ENCODE results near the gene MISP.

The MISP gene

GRCh38 chr19:747432-748273, 3.3 kb upstream of the MISP start:
- no peak for DNase-seq

- no peak for DNase-seq
Observed at GRCh38 chr19:748274-748598, 2.7 kb upstream of the MISP start.

DNA sequence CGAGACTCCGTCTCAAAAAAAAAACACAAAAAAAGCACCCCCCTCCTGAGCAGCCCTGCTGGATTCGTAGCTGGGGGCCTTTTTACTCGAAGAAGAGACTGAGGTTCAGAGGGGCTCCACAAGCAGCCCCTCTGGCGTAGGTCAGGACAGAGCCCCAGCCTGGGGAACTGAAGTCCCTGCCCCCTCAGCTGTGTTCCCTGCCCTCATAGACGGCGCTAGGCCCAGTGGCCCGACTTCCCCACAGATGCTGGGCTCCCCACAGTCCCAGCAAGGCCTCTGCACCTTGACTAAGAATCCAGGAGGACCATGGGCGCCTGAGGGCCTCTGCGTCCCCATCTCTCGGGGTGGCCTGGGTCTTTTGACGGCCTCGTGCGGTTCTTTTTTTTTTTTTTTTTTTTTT, 1.1 kb upstream of the MISP start:
- DNase-seq = no peak

DNA sequence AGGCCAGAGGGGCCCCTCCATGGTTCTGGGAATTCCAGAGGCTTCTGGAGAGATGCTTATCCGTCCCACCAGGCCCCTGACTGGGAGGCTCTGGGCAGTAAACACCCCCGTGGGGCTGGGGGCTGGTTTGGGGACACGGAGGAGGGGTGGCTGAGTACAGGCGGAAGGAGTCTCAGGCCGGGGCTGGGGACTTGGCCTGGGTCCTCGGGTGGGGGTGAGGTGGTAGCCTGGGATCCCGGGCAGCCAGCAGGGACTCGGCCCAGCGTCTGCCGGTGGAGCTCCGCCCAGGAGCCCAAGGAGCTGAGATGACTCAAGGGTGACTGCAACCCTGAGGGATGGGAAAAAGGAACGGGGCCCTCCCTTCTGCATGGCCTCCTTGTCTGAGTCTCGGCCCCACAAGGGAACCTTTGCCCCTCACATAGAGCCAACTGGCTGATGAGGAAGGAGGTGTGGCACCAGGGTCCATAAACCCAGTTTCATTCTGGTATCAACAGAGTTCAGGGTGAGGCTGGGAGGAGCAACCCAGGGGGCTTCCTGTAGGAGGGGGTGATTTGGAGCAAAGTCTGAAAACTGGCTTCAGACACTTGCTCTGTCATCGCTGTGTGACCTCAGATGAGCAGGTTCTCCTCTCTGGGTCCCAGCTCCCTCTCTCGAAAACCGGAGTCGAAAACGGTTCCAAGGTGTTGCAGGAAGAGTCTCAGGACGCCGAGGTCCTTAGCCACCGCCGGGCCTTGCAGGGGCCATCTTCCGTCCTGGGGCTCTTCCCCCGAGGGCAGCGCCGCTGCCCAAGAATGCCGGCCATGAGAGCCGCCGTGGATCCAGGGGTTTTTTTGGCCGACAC, 809 bp downstream of the MISP start:
- no peak for DNase-seq

- no peak for DNase-seq
Observed at GRCh38 chr19:752652-753517, 2.0 kb downstream of the MISP start.

- DNase-seq = no peak
Observed at GRCh38 chr19:754530-754929, 3.6 kb downstream of the MISP start.

DNA sequence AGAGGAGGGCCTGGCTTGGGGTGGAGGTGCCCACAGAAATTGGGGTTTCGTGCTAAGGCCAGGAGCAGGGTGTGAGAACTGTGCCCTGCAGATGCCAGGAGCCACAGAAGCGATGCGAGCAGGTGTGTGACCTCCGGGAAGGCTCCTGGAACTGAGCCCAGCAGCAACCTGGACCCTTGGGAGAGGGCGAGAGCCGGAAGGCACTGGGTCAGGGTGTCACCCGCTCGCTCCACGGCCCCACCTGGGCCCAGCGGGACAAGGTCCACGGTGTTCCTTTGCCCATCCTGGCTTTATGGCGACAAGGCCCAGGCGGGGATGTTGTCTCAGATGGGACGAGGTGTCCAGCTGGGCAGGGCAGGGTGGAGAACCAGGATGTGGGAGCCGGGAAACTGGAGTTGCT, 4.2 kb downstream of the MISP start:
- no peak for DNase-seq

GRCh38 chr19:756236-756635, 5.3 kb downstream of the MISP start:
- DNase-seq = no peak

GRCh38 chr19:756821-757688, 6.1 kb downstream of the MISP start:
- no peak for DNase-seq

DNA sequence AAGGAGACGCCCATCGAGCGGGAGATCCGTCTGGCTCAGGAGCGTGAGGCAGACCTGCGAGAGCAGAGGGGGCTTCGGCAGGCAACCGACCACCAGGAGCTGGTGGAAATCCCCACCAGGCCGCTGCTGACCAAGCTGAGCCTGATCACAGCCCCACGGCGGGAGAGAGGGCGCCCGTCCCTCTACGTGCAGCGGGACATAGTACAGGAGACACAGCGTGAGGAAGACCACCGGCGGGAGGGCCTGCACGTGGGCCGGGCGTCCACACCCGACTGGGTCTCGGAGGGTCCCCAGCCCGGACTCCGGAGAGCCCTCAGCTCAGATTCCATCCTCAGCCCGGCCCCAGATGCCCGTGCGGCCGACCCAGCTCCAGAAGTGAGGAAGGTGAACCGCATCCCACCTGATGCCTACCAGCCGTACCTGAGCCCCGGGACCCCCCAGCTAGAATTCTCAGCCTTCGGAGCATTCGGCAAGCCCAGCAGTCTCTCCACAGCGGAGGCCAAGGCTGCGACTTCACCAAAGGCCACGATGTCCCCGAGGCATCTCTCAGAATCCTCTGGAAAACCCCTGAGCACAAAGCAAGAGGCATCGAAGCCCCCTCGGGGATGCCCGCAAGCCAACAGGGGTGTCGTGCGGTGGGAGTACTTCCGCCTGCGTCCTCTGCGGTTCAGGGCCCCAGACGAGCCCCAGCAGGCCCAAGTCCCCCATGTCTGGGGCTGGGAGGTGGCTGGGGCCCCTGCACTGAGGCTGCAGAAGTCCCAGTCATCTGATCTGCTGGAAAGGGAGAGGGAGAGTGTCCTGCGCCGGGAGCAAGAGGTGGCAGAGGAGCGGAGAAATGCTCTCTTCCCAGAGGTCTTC, 7.1 kb downstream of the MISP start:
- DNase-seq = no peak

GRCh38 chr19:763181-763580, 12.3 kb downstream of the MISP start:
- DNase-seq = no peak

DNA sequence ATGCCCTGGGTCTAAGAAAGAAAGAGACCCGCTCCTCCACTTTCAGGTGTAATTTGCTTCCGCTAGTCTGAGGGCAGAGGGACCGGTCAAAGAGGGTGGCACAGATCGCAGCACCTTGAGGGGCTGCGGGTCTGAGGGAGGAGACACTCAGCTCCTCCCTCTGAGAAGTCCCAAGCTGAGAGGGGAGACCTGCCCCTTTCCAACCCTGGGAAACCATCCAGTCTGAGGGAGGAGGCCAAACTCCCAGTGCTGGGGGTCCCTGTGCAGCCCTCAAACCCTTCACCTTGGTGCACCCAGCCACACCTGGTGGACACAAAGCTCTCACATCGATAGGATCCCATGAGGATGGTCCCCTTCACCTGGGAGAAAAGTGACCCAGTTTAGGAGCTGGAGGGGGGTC, 13.0 kb downstream of the MISP start:
- DNase-seq = no peak

DNA sequence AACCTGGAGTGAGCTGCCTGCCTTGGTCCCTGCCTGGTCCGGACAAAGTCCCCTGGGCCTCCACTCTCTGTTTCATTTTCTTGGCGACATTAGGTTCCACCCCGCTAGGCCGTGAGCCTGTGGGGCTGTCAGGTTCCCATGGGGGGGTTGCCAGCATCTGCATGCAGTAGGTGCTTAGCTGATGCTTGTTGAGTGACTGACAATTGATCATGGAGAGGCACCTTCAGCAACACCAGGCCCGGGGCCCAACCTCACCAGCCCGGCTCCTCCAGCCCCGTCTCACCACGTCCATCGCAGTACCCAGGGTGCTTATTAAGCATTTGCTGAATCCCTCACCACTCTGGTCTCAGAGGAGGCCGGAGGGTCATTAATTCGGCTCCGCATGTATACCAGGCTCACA, 13.4 kb downstream of the MISP start:
- no peak for DNase-seq

GRCh38 chr19:765179-765738, 14.3 kb downstream of the MISP start:
- DNase-seq = no peak

DNA sequence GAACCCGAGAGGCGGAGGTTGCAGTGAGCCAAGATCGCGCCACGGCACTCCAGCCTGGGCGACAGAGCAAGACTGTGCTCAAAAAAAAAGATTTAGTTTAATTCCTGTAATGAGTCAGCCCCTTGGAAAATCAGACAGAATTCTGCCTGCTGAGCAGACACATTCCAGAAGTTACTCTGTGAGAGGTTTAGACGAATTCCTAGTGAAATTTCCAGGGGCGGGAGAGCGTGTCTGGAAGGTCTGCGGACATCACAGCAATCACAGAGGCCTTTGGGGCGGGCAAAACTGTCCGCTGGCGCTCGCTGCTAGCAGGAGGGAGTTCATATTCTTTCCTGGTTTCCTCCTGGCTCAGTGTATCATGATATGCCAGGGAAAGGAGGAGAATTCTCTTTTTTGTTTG, 17.5 kb downstream of the MISP start:
- no peak for DNase-seq

DNA sequence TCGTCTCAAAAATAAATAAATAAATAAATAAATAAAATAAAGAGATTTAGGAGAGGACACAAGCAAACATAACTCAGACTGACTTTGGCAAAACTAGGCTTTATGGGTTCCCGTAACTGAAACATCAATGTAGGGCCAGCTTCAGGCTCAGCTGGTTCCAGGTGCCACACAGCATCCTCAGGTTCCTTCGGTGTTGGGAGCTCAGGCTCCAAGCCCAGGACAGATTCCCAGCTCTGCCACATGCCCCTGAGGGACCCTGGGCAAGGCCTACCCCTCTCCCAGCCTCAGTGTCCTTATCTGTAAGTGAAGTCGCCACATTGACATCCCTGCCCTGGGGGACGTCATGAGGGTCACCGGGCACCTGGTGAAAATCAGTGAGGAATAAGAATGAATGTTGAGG, 18.7 kb downstream of the MISP start:
- no peak for DNase-seq

DNA sequence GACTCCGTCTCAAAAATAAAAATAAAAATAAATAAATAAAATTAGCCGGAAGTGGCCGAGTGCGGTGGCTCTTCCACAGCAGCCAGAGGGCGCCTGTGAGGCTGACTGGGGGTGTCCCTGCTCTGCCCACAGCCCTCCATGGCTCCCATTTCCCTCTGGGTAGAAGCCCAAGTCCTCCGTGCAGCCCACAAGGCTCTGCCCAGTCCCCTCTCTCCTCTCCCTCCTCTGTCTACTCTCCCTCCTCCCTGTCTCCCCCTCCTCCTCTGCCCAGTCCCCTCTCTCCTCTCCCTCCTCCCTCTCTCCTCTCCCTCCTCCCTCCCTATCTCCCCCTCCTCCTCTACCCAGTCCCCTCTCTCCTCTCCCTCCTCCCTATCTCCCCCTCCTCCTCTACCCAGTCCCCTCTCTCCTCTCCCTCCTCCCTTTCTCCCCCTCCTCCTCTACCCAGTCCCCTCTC, 20.4 kb downstream of the MISP start:
- peak; percentile 32 for DNase-seq

DNA sequence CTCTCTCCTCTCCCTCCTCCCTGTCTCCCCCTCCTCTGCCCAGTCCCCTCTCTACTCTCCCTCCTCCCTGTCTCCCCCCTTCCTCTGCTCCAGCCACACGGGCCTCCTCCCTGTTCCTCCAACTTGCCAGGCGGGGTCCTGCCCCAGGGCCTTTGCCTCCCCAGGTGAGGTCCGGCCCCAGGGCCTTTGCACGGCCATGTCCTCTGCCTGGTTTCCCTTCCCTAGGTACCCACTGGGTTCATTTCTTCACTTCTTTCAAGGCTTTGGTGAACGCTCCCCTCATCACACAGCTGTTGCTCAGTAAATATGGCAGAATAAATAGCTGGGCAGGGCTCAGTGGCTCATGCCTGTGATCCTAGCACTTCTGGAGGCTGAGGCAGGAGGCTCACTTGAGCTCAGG, 21.2 kb downstream of the MISP start:
- no peak for DNase-seq

- no peak for DNase-seq
Observed at GRCh38 chr19:772730-773436, 22.0 kb downstream of the MISP start.

- no peak for DNase-seq
Observed at GRCh38 chr19:776549-776948, 25.6 kb downstream of the MISP start.

Measured in CD4-positive, alpha-beta T cell treated with Interleukin-21 for 1 hour (primary cell).